ENCODE results near the gene CRB2.

Gene CRB2

DNA sequence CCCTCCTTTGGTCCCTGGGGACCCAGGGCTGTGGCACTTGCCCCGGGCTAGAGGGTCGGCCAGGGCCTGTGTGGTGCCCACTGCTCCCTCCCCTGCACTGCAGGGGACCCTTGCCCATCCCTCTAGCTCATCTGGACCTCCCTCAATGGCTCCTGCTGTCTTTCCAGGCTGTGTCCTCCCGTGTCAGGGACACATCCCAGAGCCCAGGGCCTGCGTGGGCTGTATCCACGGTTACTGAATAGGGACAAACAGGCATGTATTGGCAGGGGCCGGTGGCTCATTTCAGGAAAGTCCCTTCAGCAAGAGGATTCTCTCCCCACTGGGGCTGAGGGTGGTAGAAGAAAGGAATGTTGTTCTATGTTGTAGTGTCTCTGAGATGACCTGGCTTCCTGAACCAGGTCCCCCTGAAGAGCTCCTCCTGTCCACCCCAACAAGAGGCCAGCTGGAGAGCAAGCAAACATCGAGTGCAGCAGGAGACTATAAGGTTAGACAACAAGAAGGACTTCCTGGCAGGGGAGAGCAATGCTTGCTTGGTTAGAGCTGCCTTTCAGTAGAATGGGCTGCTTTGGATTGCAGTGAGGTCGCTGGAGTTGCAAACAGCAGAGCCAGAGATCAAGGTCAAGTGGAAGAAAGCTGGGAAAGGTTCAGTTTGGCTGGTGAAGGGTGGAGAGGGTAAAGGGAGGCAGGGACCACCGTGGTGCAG lies 1.0 kb upstream of the CRB2 start:
- no peak overlapping the region for H3K27ac ChIP-seq
- TF ChIP-seq, protein P1, sequence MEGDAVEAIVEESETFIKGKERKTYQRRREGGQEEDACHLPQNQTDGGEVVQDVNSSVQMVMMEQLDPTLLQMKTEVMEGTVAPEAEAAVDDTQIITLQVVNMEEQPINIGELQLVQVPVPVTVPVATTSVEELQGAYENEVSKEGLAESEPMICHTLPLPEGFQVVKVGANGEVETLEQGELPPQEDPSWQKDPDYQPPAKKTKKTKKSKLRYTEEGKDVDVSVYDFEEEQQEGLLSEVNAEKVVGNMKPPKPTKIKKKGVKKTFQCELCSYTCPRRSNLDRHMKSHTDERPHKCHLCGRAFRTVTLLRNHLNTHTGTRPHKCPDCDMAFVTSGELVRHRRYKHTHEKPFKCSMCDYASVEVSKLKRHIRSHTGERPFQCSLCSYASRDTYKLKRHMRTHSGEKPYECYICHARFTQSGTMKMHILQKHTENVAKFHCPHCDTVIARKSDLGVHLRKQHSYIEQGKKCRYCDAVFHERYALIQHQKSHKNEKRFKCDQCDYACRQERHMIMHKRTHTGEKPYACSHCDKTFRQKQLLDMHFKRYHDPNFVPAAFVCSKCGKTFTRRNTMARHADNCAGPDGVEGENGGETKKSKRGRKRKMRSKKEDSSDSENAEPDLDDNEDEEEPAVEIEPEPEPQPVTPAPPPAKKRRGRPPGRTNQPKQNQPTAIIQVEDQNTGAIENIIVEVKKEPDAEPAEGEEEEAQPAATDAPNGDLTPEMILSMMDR (conservative IDR thresholded peaks at IDR 0.05): no peak
- TF ChIP-seq ZFX (IDR thresholded peaks at IDR 0.05): no peak

DNA sequence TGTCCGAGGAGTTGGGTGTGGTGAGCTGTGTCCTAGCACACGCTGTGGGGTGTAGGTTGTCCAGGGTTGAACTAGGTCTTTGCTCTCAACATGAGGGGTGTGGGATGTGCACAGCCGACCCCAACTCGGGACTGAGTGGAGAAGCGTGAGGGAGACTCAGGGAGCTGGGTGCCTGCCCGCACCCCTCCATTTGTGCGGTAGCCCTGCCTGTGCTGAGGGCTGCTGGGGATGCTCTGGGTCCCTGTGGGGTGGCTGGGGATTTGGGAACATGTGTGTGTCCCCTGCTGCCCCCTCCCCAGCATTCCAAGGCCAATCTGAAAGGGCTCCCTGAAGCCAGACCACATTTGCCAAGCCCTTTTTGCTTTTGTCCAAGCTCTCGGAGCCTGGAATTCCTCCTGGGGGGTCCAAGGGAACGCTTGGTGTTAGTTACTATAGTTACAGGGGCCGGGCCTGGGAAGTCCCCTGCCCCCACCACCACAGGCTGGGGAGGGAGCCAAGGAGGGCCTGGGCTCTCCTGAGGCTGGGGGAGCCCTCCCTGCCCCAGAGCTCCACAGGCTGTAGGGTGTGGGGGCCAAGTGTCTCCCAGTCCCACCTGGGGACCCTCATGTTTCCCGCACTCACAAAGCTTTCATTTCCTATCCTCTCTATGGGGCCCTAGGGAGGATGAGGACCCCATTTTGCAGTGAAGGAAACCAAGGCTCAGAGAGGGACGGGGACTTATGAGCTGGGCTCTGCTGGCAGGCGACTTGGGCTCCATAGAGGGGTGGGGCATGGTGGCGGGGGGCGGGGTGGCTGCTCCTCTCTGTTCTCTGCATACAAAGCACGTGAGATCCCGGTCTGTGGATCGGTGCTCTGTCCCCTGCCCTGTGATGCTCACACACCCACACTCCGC lies 1.1 kb downstream of the CRB2 start:
- no peak overlapping the region for H3K27ac ChIP-seq
- TF ChIP-seq, protein P1 (conservative IDR thresholded peaks at IDR 0.05): no peak
- TF ChIP-seq ZFX (IDR thresholded peaks at IDR 0.05): no peak

DNA sequence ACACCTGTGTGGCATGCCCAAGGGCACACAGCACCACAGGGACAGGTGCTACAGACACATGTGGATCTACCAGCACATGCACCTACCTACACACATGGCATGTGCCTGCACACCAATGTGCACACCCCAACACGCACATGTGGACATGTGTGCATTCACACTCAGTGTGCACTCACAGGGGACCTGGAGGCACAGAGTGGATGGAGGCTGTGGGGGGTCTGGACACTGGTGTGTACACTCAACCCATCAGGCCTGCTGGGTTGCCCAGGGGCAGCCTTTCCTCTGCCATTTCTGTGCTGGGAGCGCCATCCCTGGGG lies 1.7 kb downstream of the CRB2 start:
- no peak for TF ChIP-seq ZFX (IDR thresholded peaks at IDR 0.05)
- TF ChIP-seq, protein P1 (conservative IDR thresholded peaks at IDR 0.05): no peak
- H3K27ac ChIP-seq: no peak overlapping the region

DNA sequence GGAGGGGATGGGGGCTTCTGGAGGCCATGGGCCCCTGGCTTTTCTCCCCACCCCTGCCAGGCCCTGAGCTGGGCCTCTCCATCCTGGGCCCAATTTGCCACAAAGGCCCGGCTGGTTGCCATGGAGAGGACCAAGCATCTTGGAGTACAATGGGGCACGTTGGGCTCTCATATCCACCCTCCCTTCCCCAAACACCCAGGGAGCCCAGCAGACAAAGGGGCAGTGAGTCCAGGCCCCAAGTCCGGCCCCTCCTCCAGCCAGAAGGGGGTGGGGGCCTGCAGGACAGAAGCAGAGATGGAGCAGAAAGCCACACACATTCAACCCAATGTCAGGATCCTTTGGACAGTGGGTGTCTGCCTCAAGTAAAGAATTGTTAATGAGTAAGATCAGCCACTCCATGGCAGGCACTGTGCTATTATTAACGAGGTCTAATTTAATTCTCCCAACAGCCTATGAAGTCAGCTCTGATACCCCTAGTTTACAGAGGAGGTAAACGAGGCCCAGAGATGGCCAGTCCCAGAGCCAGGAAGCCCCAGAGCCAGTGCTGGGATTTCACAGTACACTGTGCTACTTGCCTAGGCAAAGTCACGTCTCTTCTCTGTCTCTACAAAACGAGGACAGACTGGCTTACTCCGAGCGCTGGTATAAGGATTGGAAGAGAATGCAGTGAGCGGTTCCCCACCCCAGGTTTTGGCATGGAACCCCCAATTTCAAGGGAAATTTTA lies 2.3 kb downstream of the CRB2 start:
- no peak overlapping the region for H3K27ac ChIP-seq

DNA sequence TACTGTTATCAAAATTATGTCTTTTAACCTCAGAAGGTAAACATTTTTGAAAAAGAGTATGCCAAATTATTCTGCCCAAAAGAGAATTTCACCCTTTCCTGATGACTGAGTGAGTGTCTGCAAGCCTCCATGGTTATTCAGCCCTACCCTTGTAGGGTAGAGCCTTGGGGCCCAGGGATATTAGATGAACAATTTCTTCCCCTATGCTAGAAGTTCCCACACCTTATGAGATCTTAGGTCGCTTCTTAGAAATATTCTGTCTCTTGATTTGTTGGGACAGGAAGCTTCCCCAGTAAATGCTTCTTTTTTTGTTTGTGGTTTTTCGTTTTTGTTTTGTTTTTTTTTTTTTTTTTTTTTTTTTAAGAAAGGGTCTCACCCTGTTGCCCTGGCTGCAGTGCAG lies 3.1 kb downstream of the CRB2 start:
- H3K27ac ChIP-seq: no peak overlapping the region

More for the DNA sequence above, 2.3 kb downstream of the CRB2 start:
- TF ChIP-seq, protein P1 (conservative IDR thresholded peaks at IDR 0.05): no peak
- TF ChIP-seq ZFX (IDR thresholded peaks at IDR 0.05): no peak

DNA sequence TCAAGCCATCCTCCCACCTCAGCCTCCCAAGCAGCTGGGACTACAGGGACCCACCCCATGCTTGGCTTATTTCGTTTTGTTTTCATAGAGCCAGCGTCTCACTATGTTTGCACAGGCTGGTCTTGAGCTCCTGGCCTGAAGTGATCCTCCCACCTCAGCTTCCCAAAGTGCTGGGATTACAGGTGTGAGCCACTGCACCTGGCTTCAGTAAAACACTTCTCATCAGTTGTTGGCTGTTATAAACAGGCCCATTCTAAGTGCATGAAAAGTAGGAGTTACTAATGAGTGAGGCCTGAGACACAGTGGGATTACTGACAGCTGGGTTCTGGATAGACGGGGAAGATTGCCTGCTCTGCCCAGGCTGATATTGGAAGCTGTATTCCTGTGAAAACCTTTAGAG lies 3.5 kb downstream of the CRB2 start:
- no peak for TF ChIP-seq ZFX (IDR thresholded peaks at IDR 0.05)
- TF ChIP-seq, protein P1 (conservative IDR thresholded peaks at IDR 0.05): no peak
- no peak overlapping the region for H3K27ac ChIP-seq

More for the DNA sequence above, 3.1 kb downstream of the CRB2 start:
- TF ChIP-seq, protein P1 (conservative IDR thresholded peaks at IDR 0.05): no peak
- TF ChIP-seq ZFX (IDR thresholded peaks at IDR 0.05): no peak

Measured in C4-2B (cell line).